Tibial nerve (tissue), 4 donors: ENCODE measurements around the gene ZFP92. TPM values are rescaled to one million over a fixed set of nuclear protein-coding genes. Genes with fewer than 3 reads are reported as not detected.
"Not testable (repeated sequence)": the region's sequence is repeated elsewhere in the genome, so short reads cannot be mapped to it uniquely, and the experiment has no call there.

Experiments used
- DNase-seq, 2 donors: peaks; one replicate each; pipeline ENCODE4 v3.0.0-alpha.2; 2019; ENCODE audit warnings: low spot score in 2 of 2
- H3K27ac ChIP-seq, 4 donors: fragments of 200-600 bp; sonication (generic) in 3 of 4; one replicate each; pipeline ENCODE4 v1.5.1; 2017 to 2019; ENCODE audit warnings: mild to moderate bottlenecking in 1 of 4
- H3K27me3 ChIP-seq, 2 donors: fragments of 200-600 bp; sonication (generic) in 1 of 2; one replicate each; pipeline versions ENCODE4 v1.5.1 to v1.6.0; 2017 to 2019
- H3K36me3 ChIP-seq, 3 donors: fragments of 200-600 bp; sonication (generic); one replicate each; pipeline ENCODE4 v1.5.1; 2018 to 2019
- H3K4me1 ChIP-seq, 4 donors: fragments of 200-600 bp; sonication (generic) in 3 of 4; one replicate each; pipeline ENCODE4 v1.5.1; 2017 to 2019
- H3K4me3 ChIP-seq, 4 donors: fragments of 200-600 bp; sonication (generic) in 3 of 4; one replicate each; pipeline ENCODE4 v1.5.1; 2017 to 2019; ENCODE audit warnings: mild to moderate bottlenecking in 1 of 4, moderate library complexity in 1 of 4
- H3K9me3 ChIP-seq, 4 donors: fragments of 200-600 bp; sonication (generic) in 3 of 4; one replicate each; pipeline ENCODE4 v1.5.1; 2017 to 2019
- EP300 ChIP-seq, 2 donors: sonication (generic); formaldehyde crosslinking; IDR thresholded peaks; one replicate each; pipeline ENCODE4 v1.6.1; 2017; ENCODE audit warnings: antibody characterized with exemption in 2 of 2, mild to moderate bottlenecking in 1 of 2
- POLR2A ChIP-seq, 2 donors: fragments of 450-650 bp; IDR thresholded peaks; one replicate each; pipeline ENCODE4 v1.6.1; 2017; ENCODE audit warnings: antibody characterized with exemption in 2 of 2, mild to moderate bottlenecking in 2 of 2, moderate library complexity in 2 of 2
- WGBS, 2 donors: methylation state at CpG; one replicate each; pipeline ENCODE4 v1.1.5; 2018; 5-methylcytosine and 5-hydroxymethylcytosine counted together
- total RNA-seq, 4 donors: library from RNA; depleted of rRNA; stranded (reverse); fragments of >200 nt; gene quantifications; one replicate each; pipeline ENCODE4 v1.1.0, GENCODE V29; 2016
- TF ChIP-seq, protein P1 (sequence below), 5 experiments: fragments of 200-600 bp in 3 of 5; fragments of 450-650 bp in 2 of 5; sonication (generic) in 3 of 5; IDR thresholded peaks; one replicate each; pipeline ENCODE4 v1.5.1; 2016 to 2019; ENCODE audit warnings: antibody characterized with exemption in 5 of 5, mild to moderate bottlenecking in 3 of 5, moderate library complexity in 2 of 5

ZFP92 gene
- total RNA-seq, 4 donors from 2014 or later, result 0.39 to 1.8 (median 0.75) TPM

DNA sequence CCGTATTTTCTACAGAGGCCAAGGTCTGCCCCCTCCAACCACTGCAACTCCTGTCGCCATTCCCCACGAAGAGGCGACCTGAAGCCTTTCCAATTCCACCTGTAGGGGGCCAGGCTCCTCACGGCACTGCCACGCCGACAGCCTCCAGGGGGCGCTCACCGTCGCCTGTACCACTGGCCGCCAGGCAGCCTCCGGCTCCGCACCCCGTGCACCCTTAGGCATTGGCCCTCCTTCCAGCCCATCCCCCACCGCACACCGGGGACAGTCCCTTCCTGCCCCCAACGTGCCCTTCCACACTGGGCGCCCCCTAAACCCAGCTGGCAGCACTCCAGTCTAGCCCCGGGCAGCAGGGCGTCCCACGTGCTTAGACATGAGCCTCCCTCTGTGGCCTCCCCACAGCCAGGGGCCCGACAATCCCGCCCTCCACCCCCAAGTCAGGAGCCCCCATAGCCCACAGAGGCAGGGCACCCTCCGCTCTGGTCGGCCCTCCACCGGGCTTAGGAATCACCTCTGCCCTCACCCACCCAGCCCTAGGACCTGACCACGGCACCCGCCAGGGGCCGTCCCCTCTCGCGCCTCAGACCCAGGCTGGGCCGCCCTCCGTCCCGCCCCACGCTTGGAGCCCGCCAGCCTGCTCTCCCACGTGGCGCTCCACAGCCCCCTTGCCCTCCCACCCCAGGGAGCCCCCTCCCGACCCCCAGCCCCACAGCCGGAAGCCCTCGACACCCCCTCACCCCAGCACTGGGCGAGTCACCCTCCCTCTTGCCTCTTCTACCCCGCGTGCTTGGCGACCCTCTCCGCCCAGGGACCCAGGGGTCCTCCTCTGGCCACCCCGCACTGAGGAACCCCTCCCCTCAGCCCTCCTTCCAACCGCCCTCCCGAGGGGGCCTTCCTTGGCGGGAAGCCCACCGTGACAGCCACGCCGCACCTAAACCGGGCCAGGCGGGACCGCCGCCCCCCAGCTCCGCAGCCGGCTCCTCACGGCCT lies 10.8 kb upstream of the ZFP92 start:
- Histone ChIP-seq H3K9me3 (no peaks in the 10 kb centered on the region), H3K36me3 (no peaks in the 10 kb centered on the region), H3K27me3 (peaks cover 0 to 6% of the 10 kb centered on the region in 2 donors), H3K27ac (no peak overlapping the region), H3K4me1 (no peaks in the 10 kb centered on the region), H3K4me3 (no peak overlapping the region)
- no peak for TF ChIP-seq EP300 (IDR thresholded peaks at IDR 0.05)
- TF ChIP-seq, protein P1, sequence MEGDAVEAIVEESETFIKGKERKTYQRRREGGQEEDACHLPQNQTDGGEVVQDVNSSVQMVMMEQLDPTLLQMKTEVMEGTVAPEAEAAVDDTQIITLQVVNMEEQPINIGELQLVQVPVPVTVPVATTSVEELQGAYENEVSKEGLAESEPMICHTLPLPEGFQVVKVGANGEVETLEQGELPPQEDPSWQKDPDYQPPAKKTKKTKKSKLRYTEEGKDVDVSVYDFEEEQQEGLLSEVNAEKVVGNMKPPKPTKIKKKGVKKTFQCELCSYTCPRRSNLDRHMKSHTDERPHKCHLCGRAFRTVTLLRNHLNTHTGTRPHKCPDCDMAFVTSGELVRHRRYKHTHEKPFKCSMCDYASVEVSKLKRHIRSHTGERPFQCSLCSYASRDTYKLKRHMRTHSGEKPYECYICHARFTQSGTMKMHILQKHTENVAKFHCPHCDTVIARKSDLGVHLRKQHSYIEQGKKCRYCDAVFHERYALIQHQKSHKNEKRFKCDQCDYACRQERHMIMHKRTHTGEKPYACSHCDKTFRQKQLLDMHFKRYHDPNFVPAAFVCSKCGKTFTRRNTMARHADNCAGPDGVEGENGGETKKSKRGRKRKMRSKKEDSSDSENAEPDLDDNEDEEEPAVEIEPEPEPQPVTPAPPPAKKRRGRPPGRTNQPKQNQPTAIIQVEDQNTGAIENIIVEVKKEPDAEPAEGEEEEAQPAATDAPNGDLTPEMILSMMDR (IDR thresholded peaks at IDR 0.05), result peak in 4 of 5 experiments; percentile 34 to 48 (median 41)
- no peak for DNase-seq
- 74 to 81% methylated on average over 28 to 58 of the region's 60 CpGs for WGBS, 2 donors

DNA sequence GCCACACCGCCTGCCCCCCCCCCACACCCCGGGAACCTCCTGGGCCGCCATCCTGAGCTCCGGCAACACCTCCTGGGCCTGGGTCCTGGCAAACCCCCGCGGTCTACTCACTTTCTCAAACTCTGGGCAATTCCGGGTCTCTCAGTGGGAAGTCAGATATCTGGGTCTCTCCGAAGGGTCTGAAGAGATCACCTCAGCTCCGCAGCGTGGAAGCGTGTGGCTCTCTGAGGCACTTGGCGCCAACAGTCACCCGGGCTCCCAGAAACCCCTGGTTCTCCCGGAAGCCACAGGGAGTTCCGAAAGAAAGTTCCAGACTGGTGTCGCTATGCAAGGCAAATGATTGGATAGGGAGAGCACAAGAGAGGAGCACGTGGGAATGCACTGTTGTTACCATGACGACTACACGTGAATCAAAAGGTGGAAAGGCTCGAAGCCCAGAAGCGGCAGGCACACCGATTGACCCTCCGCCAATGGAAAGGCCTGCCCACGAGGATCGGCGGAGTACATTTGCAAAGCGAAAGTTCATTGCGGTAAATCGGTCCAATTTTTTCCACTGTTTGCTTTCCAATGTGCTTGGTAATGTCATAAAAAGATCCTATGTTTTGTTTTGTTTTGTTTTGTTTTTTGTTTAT lies 10.0 kb upstream of the ZFP92 start, which contains the start of gene PNMA6E:
Gene PNMA6E, minus strand, starts transcription at position 218 of the 632 bp plus-strand sequence. CDS start 2,501 bp downstream, outside the sequence.
- Histone ChIP-seq H3K27ac (no peak within 1 kb of the TSS), H3K4me3 (no peak within 1 kb of the TSS), H3K27me3 (peaks cover 0 to 6% of the 10 kb centered on the region in 2 donors), H3K4me1 (no peaks in the 10 kb centered on the region), H3K36me3 (no peaks in the 10 kb centered on the region), H3K9me3 (no peaks in the 10 kb centered on the region)
- WGBS, 2 donors, result 91 to 93% methylated on average over 21 to 28 of the region's 29 CpGs
- TF ChIP-seq POLR2A (IDR thresholded peaks at IDR 0.05) (no peak), EP300 (IDR thresholded peaks at IDR 0.05) (no peak)
- TF ChIP-seq, protein P1 (IDR thresholded peaks at IDR 0.05), result no peak
- DNase-seq, result no peak

DNA sequence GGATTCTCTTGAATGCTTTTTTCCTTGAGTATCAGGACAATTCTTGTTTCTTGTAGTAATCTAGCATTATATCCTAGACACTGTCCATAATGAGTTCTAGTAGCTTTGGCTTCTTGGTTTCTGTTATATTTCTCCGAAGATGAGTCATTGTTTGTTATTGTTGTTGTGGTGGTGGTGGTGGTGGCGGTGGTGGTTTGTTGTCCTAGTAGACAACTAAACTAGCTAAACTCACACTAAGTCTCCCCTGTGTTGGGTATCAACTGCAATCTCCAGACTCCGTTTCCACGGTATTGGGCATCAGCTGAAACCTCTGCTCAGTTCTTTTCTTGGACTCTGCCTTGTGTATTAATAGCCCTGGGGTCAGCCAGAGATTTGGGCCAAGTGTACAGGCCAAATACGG lies 6.9 kb upstream of the ZFP92 start:
- H3K27ac ChIP-seq, H3K4me3 ChIP-seq, DNase-seq, H3K36me3 ChIP-seq, H3K27me3 ChIP-seq, H3K4me1 ChIP-seq, H3K9me3 ChIP-seq: not testable (repeated sequence)
- WGBS, 2 donors, result 80% methylated on average over 5 of the region's 5 CpGs

DNA sequence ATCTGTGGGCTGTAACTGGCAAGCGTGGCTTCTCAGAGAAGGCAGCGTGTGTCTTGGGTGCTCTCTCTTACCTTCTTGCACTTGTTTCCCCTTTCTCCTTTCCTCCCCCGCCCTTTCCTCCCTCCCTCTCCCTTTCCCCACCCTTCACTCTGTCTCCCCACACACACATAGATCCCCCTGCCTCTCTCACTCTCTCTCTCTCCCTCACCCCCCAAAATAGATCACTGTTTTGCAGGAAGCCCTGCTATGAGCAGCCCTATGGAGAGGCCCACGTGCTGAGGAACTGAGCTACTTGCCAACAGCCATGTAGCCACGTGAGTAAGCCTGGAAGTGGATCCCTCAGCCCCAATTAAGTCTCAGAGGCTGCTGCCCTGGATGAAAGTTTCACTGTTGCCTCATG lies 5.8 kb upstream of the ZFP92 start:
- no peak overlapping the region for H3K4me3 ChIP-seq
- no peaks in the 10 kb centered on the region for H3K27me3 ChIP-seq
- H3K36me3 ChIP-seq, result no peaks in the 10 kb centered on the region
- no peak for DNase-seq
- WGBS, 2 donors, result 28 to 47% methylated on average over 4 to 5 of the region's 5 CpGs
- TF ChIP-seq, protein P1 (IDR thresholded peaks at IDR 0.05), result no peak
- TF ChIP-seq EP300 (IDR thresholded peaks at IDR 0.05), result no peak
- no peak for TF ChIP-seq POLR2A (IDR thresholded peaks at IDR 0.05)
- H3K4me1 ChIP-seq, result no peaks in the 10 kb centered on the region
- no peaks in the 10 kb centered on the region for H3K9me3 ChIP-seq
- no peak overlapping the region for H3K27ac ChIP-seq

DNA sequence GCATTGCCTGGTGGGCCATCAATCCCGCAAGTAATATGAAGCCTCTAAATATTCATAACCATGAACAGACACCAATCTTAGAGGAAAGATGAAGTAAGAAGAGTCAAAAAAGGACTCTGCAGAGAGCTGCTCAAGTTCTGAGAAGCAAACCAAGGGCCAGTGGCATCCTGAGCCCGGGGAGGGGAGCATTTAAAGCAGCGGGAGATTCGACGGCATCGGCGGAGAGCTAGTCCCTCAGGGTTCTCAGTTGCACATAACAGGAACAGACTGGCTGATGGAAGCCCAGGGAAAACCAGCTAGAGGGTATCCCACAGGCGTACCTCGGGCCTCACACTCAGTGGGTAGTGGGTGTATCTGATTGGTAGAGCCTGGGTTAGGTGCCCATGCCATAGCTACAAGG lies 5.3 kb upstream of the ZFP92 start:
- no peaks in the 10 kb centered on the region for H3K4me1 ChIP-seq
- no peak for DNase-seq
- no peak overlapping the region for H3K4me3 ChIP-seq
- no peaks in the 10 kb centered on the region for H3K27me3 ChIP-seq
- TF ChIP-seq EP300 (IDR thresholded peaks at IDR 0.05) (no peak), POLR2A (IDR thresholded peaks at IDR 0.05) (no peak)
- TF ChIP-seq, protein P1 (IDR thresholded peaks at IDR 0.05), result no peak
- H3K27ac ChIP-seq, result no peak overlapping the region
- H3K36me3 ChIP-seq, result no peaks in the 10 kb centered on the region
- no peaks in the 10 kb centered on the region for H3K9me3 ChIP-seq
- 83 to 90% methylated on average over 9 of the region's 9 CpGs for WGBS, 2 donors
